HUES6 (cell line): ENCODE measurements around the gene POLR1F.
"Not testable (repeated sequence)": the region's sequence is repeated elsewhere in the genome, so short reads cannot be mapped to it uniquely, and the experiment has no call there.

ENCODE experiments used
- H3K27ac ChIP-seq: 2 replicates; pipeline ENCODE4 v1.7.0; 2013; ENCODE audit warnings: low read depth, mild to moderate bottlenecking, low read length, inconsistent platforms
- H3K27me3 ChIP-seq: 2 replicates; pipeline ENCODE4 v1.6.1; 2013; ENCODE audit warnings: low read length; ENCODE audit not compliant: control insufficient read depth, insufficient read depth
- H3K36me3 ChIP-seq: 2 replicates; pipeline ENCODE4 v1.6.1; 2013; ENCODE audit warnings: low read length; ENCODE audit not compliant: control insufficient read depth, insufficient read depth
- H3K4me1 ChIP-seq: 2 replicates; pipeline ENCODE4 v1.6.1; 2013; ENCODE audit warnings: low read length; ENCODE audit not compliant: control insufficient read depth, insufficient read depth
- H3K4me3 ChIP-seq: 2 replicates; pipeline ENCODE4 v1.5.1; 2013; ENCODE audit warnings: low read depth, low read length
- H3K9ac ChIP-seq: one replicate; pipeline ENCODE4 v1.6.1; 2013; ENCODE audit warnings: mild to moderate bottlenecking, low read length
- H3K9me3 ChIP-seq: 2 replicates; pipeline ENCODE4 v1.6.1; 2013; ENCODE audit warnings: low read depth, low read length; ENCODE audit not compliant: control insufficient read depth, insufficient read depth

POLR1F gene

GRCh38 chr7:19707240-19707639 lies 1.6 kb downstream of the POLR1F start:
- Histone ChIP-seq H3K36me3 (no peaks in the 10 kb centered on the region; the same call in none of the 2 replicates), H3K27me3 (no peaks in the 10 kb centered on the region), H3K4me3 (peak overlapping the region; percentile 87), H3K27ac (no peak overlapping the region), H3K9ac (no peak overlapping the region), H3K4me1 (peaks cover 19% of the 10 kb centered on the region), H3K9me3 (no peaks in the 10 kb centered on the region)

GRCh38 chr7:19705663-19706062 lies 3.2 kb downstream of the POLR1F start:
- H3K4me3 ChIP-seq = no peak overlapping the region
- H3K9ac ChIP-seq = peak overlapping the region; percentile 37
- no peaks in the 10 kb centered on the region for H3K27me3 ChIP-seq
- H3K27ac ChIP-seq = no peak overlapping the region
- peaks cover 3% of the 10 kb centered on the region for H3K36me3 ChIP-seq
- no peaks in the 10 kb centered on the region for H3K9me3 ChIP-seq
- H3K4me1 ChIP-seq = peaks cover 19% of the 10 kb centered on the region

- H3K36me3 ChIP-seq = peaks cover 17% of the 10 kb centered on the region
Measured at GRCh38 chr7:19701471-19701870, 7.4 kb downstream of the POLR1F start.

GRCh38 chr7:19700936-19701335 lies 7.9 kb downstream of the POLR1F start:
- H3K27ac ChIP-seq = no peak overlapping the region
- H3K36me3 ChIP-seq = peaks cover 20% of the 10 kb centered on the region
- H3K9ac ChIP-seq = no peak overlapping the region
- H3K4me3 ChIP-seq = no peak overlapping the region
- H3K4me1 ChIP-seq = peaks cover 4% of the 10 kb centered on the region; the same call in 1 of the 2 replicates
- H3K9me3 ChIP-seq = no peaks in the 10 kb centered on the region
- no peaks in the 10 kb centered on the region for H3K27me3 ChIP-seq

More at GRCh38 chr7:19701471-19701870, 7.4 kb downstream of the POLR1F start:
- H3K27ac ChIP-seq = no peak overlapping the region
- peaks cover 9% of the 10 kb centered on the region for H3K4me1 ChIP-seq
- no peak overlapping the region for H3K9ac ChIP-seq
- H3K4me3 ChIP-seq = no peak overlapping the region
- no peaks in the 10 kb centered on the region for H3K9me3 ChIP-seq
- H3K27me3 ChIP-seq = no peaks in the 10 kb centered on the region

GRCh38 chr7:19698331-19698730 lies 10.5 kb downstream of the POLR1F start:
- no peaks in the 10 kb centered on the region for H3K4me1 ChIP-seq
- H3K9me3 ChIP-seq = no peaks in the 10 kb centered on the region
- H3K4me3 ChIP-seq = no peak overlapping the region
- no peaks in the 10 kb centered on the region for H3K27me3 ChIP-seq
- peaks cover 22% of the 10 kb centered on the region for H3K36me3 ChIP-seq
- H3K9ac ChIP-seq = no peak overlapping the region
- no peak overlapping the region for H3K27ac ChIP-seq

GRCh38 chr7:19696926-19697325 lies 11.9 kb downstream of the POLR1F start:
- H3K36me3 ChIP-seq = peaks cover 22% of the 10 kb centered on the region

GRCh38 chr7:19692111-19692828 lies 16.6 kb downstream of the POLR1F start:
- H3K4me3 ChIP-seq = no peak overlapping the region
- H3K9me3 ChIP-seq = peaks cover 19% of the 10 kb centered on the region; the same call in 1 of the 2 replicates
- no peaks in the 10 kb centered on the region for H3K4me1 ChIP-seq
- H3K27ac ChIP-seq = no peak overlapping the region
- no peak overlapping the region for H3K9ac ChIP-seq
- H3K27me3 ChIP-seq = no peaks in the 10 kb centered on the region
- peaks cover 4% of the 10 kb centered on the region; the same call in 1 of the 2 replicates for H3K36me3 ChIP-seq

More at GRCh38 chr7:19696926-19697325, 11.9 kb downstream of the POLR1F start:
- Histone ChIP-seq H3K9ac (no peak overlapping the region), H3K27ac (no peak overlapping the region), H3K9me3 (peaks cover 12% of the 10 kb centered on the region; the same call in 1 of the 2 replicates), H3K4me1 (no peaks in the 10 kb centered on the region), H3K27me3 (no peaks in the 10 kb centered on the region), H3K4me3 (no peak overlapping the region)

GRCh38 chr7:19690736-19691135 lies 18.1 kb downstream of the POLR1F start:
- no peaks in the 10 kb centered on the region for H3K4me1 ChIP-seq
- H3K36me3 ChIP-seq = no peaks in the 10 kb centered on the region
- H3K27me3 ChIP-seq = no peaks in the 10 kb centered on the region
- no peak overlapping the region for H3K4me3 ChIP-seq
- no peak overlapping the region for H3K27ac ChIP-seq
- H3K9ac ChIP-seq = no peak overlapping the region
- H3K9me3 ChIP-seq = peaks cover 19% of the 10 kb centered on the region; the same call in 1 of the 2 replicates

- not testable (repeated sequence) for H3K27ac ChIP-seq, H3K4me1 ChIP-seq, H3K27me3 ChIP-seq, H3K36me3 ChIP-seq, H3K9ac ChIP-seq
- Histone ChIP-seq H3K4me3 (peak overlapping the region; percentile 19; the same call in 1 of the 2 replicates), H3K9me3 (peaks cover 19% of the 10 kb centered on the region; the same call in 1 of the 2 replicates)
Measured at GRCh38 chr7:19689130-19689529, 19.7 kb downstream of the POLR1F start.

- Histone ChIP-seq H3K9me3 (no peaks in the 10 kb centered on the region), H3K9ac (no peak overlapping the region), H3K27me3 (no peaks in the 10 kb centered on the region), H3K4me1 (no peaks in the 10 kb centered on the region), H3K27ac (no peak overlapping the region), H3K36me3 (no peaks in the 10 kb centered on the region), H3K4me3 (no peak overlapping the region)
Measured at GRCh38 chr7:19681596-19681995, 27.2 kb downstream of the POLR1F start.

- Histone ChIP-seq H3K4me1 (no peaks in the 10 kb centered on the region), H3K4me3 (no peak overlapping the region), H3K9me3 (no peaks in the 10 kb centered on the region), H3K9ac (no peak overlapping the region), H3K27ac (no peak overlapping the region), H3K36me3 (no peaks in the 10 kb centered on the region), H3K27me3 (no peaks in the 10 kb centered on the region)
Measured at GRCh38 chr7:19677180-19677579, 31.7 kb downstream of the POLR1F start.
